ENCODE data around the gene PSMA7.

Gene PSMA7

GRCh38 chr20:62087227-62087626 is 56.0 kb downstream of the PSMA7 start:
- no peak for DNase-seq (ENCODE audit: low spot score)

All from activated CD4-positive, alpha-beta T cell treated with anti-CD3 and anti-CD28 coated beads, Interleukin-2, Interleukin-4, amounts not matched to agents 100 ng/mL and 50 ng/mL, durations not matched to agents 16 hours and 8 hours (primary cell).